CD8-positive, alpha-beta memory T cell (primary cell): ENCODE data around the gene SDK1. TPM values are rescaled to one million over a fixed set of nuclear protein-coding genes. Genes with fewer than 3 reads are reported as not detected.

Experiments used
- CTCF ChIA-PET: fragments of 350-600 bp; sonication (Branson Sonifier 250); formaldehyde crosslinking; loops from one replicate; lab custom pipeline; 2021; ENCODE audit warnings: antibody characterized with exemption; lab: Charles Lee
- POLR2A ChIA-PET: fragments of 350-600 bp; sonication (Branson Sonifier 250); formaldehyde crosslinking; loops from one replicate; lab custom pipeline; 2021; ENCODE audit warnings: antibody characterized with exemption; lab: Charles Lee
- DNase-seq, 5 donors: peaks; one replicate each; pipeline versions ENCODE4 v3.0.0 to v3.0.0-alpha.2; 2020 to 2022; ENCODE audit warnings: mixed read lengths in 1 of 5
- H3K27ac ChIP-seq: one replicate; pipeline ENCODE4 v1.7.0; 2013; ENCODE audit warnings: low read depth, mild to moderate bottlenecking, low read length, moderate library complexity
- H3K27me3 ChIP-seq: 2 replicates; pipeline ENCODE4 v1.7.0; 2013; ENCODE audit warnings: low read length, mild to moderate bottlenecking; ENCODE audit not compliant: insufficient read depth, poor library complexity, severe bottlenecking
- H3K36me3 ChIP-seq: 2 replicates; pipeline ENCODE4 v1.7.0; 2013; ENCODE audit warnings: mild to moderate bottlenecking, low read length, moderate library complexity; ENCODE audit not compliant: insufficient read depth
- H3K4me1 ChIP-seq: 2 replicates; pipeline ENCODE4 v1.7.0; 2013; ENCODE audit warnings: mild to moderate bottlenecking, low read length, moderate library complexity; ENCODE audit not compliant: insufficient read depth
- H3K4me3 ChIP-seq: 2 replicates; pipeline ENCODE4 v1.7.0; 2013; ENCODE audit warnings: mild to moderate bottlenecking, low read length
- H3K9me3 ChIP-seq: 2 replicates; pipeline ENCODE4 v1.7.0; 2013; ENCODE audit warnings: mild to moderate bottlenecking, low read length
- H3K27ac Mint-ChIP-seq, 8 donors: one replicate each; pipeline ENCODE4 v1.8.0; 2020 to 2021; ENCODE audit warnings: mixed read lengths in 8 of 8, mild to moderate bottlenecking in 6 of 8, inconsistent platforms in 3 of 8, moderate library complexity in 3 of 8
- H3K27me3 Mint-ChIP-seq, 2 donors: one replicate each; pipeline ENCODE4 v1.8.0; 2020 to 2021; ENCODE audit warnings: mixed read lengths in 2 of 2, mild to moderate bottlenecking in 1 of 2, moderate library complexity in 1 of 2
- H3K36me3 Mint-ChIP-seq, 3 donors: one replicate each; pipeline ENCODE4 v1.8.0; 2020 to 2021; ENCODE audit warnings: mixed read lengths in 3 of 3, inconsistent platforms in 1 of 3, mild to moderate bottlenecking in 1 of 3
- H3K4me1 Mint-ChIP-seq, 3 donors: one replicate each; pipeline ENCODE4 v1.8.0; 2020 to 2021; ENCODE audit warnings: mixed read lengths in 3 of 3, inconsistent platforms in 1 of 3, mild to moderate bottlenecking in 1 of 3
- H3K4me3 Mint-ChIP-seq, 7 donors: one replicate each; pipeline ENCODE4 v1.8.0; 2020 to 2021; ENCODE audit warnings: mixed read lengths in 7 of 7, mild to moderate bottlenecking in 6 of 7, moderate library complexity in 4 of 7, inconsistent platforms in 2 of 7
- H3K9me3 Mint-ChIP-seq, 5 donors: one replicate each; pipeline ENCODE4 v1.8.0; 2020 to 2022; ENCODE audit warnings: mixed read lengths in 5 of 5, mild to moderate bottlenecking in 3 of 5, moderate library complexity in 2 of 5, inconsistent platforms in 1 of 5
- polyA plus RNA-seq: library from polyadenylated mRNA; unstranded; fragments of 300-500 nt; fragmentation: Illumina TruSeq; gene quantifications from one replicate; pipeline ENCODE4 v1.2.3, GENCODE V29; 2021
- total RNA-seq, 2 experiments: library from RNA; stranded (reverse); gene quantifications; one replicate each; pipeline ENCODE4 v1.2.3, GENCODE V29; 2021

The SDK1 gene
- total and polyA plus RNA-seq, 3 experiments from 2014 or later = 0.04 TPM; not detected in 1

DNA sequence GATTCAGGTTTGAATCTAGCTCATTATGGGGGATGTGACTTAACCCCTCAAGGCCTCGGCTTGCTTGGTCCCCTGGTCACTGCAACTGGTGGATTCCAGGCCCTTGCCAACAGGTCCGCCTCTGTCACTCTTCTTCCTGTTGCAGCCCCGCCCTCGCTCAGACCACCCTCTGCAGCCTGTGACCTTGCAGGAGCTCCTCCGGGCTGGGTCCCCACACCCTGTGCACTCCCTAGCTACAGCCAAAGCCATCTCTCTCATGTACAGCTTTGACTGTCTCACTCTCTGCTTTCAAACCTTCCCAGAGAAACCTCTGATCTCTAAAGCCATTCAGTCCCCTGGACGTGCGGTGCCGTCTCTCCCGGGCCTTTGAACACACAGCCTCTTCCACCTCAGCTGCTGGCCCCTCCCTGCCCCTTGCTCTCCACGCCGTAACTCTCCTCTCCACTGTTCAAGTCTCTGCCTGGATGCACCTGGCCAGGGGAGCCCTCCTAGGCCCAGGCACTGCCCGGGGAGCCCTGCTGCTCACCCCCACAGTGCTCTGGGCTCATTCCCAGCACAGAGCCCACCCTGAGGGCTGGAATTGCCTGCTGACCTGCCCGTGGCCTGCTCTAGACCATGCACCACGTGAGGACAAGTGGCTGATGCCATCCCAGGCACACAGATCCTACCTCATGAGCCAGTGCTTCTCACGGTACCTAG is 895.2 kb downstream of the SDK1 start:
- H3K4me3 Mint-ChIP-seq = no peak overlapping the region
- H3K36me3 ChIP-seq = no peaks in the 10 kb centered on the region
- CTCF ChIA-PET = no interaction called here

DNA sequence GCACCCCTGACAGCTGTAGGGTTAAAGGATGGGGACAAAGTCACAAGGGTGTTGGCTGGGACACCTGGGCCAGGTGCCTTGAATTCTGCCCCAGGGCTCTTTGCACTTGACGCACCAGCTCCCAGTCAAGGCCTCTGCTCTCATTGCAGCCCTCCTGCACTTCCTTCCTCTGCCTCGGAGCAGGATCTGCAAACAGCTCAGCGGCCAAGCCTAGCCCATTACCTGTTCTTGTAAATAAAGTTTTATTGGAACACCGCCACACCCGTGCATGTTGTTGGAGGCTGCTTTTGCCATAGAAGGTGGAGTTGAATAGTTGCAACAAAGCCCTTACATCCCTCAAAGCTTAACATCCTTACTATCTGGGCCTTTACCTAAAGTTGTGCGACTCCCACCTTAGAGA is 897.2 kb downstream of the SDK1 start:
- H3K9me3 Mint-ChIP-seq = no peaks in the 10 kb centered on the region
- no peaks in the 10 kb centered on the region for H3K27me3 ChIP-seq
- H3K4me3 Mint-ChIP-seq = no peak overlapping the region
- no peaks in the 10 kb centered on the region for H3K4me1 ChIP-seq
- no peak overlapping the region for H3K27ac Mint-ChIP-seq
- H3K4me1 Mint-ChIP-seq = no peaks in the 10 kb centered on the region
- ChIA-PET POLR2A (no interaction called here), CTCF (no interaction called here)
- H3K4me3 ChIP-seq = no peak overlapping the region
- no peaks in the 10 kb centered on the region for H3K36me3 Mint-ChIP-seq
- no peak for DNase-seq
- no peak overlapping the region for H3K27ac ChIP-seq
- H3K36me3 ChIP-seq = no peaks in the 10 kb centered on the region
- H3K9me3 ChIP-seq = no peaks in the 10 kb centered on the region
- peaks cover 0 to 4% of the 10 kb centered on the region in 2 donors for H3K27me3 Mint-ChIP-seq

More for the DNA sequence above, 895.2 kb downstream of the SDK1 start:
- Histone ChIP-seq H3K4me1 (no peaks in the 10 kb centered on the region), H3K9me3 (no peaks in the 10 kb centered on the region), H3K27me3 (no peaks in the 10 kb centered on the region), H3K4me3 (no peak overlapping the region), H3K27ac (no peak overlapping the region)
- POLR2A ChIA-PET = no interaction called here
- peak in 1 of 5 donors; percentile 18 for DNase-seq
- Mint-ChIP-seq H3K9me3 (no peaks in the 10 kb centered on the region), H3K4me1 (no peaks in the 10 kb centered on the region), H3K27ac (no peak overlapping the region), H3K36me3 (no peaks in the 10 kb centered on the region), H3K27me3 (peaks cover 0 to 4% of the 10 kb centered on the region in 2 donors)

DNA sequence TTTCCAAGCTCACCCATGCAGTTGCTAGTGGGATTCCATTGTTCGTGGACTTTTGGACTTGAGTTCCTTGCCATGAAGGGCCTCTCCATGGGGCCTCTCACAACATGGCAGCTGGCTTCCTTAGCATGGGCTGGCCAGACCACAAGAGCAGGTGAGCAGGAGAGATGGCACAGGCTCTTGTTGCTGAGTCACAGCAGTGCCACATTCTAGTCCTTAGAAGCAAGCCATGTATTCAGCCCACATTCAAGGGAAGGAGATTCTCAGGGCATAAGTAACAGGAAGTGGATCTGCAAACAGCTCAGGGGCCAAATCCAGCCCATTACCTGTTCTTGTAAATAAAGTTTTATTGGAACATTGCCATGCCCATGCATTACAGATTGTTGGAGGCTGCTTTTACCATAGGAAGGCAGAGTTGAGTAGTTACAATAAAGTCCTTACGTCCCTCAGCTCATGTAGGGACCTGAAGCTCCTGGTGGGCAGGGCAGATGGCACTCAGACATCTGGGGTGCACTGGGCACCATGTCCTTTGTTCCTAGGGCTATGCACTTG is 899.6 kb downstream of the SDK1 start:
- no peaks in the 10 kb centered on the region for H3K9me3 Mint-ChIP-seq
- no peak overlapping the region for H3K4me3 ChIP-seq
- H3K9me3 ChIP-seq = no peaks in the 10 kb centered on the region
- H3K36me3 Mint-ChIP-seq = no peaks in the 10 kb centered on the region
- no peak overlapping the region for H3K27ac ChIP-seq
- H3K27me3 ChIP-seq = no peaks in the 10 kb centered on the region
- no peaks in the 10 kb centered on the region for H3K4me1 Mint-ChIP-seq
- no peak overlapping the region for H3K27ac Mint-ChIP-seq
- H3K4me1 ChIP-seq = no peaks in the 10 kb centered on the region
- DNase-seq = no peak
- ChIA-PET POLR2A (no interaction called here), CTCF (no interaction called here)
- H3K4me3 Mint-ChIP-seq = no peak overlapping the region
- peaks cover 0 to 4% of the 10 kb centered on the region in 2 donors for H3K27me3 Mint-ChIP-seq
- H3K36me3 ChIP-seq = no peaks in the 10 kb centered on the region

DNA sequence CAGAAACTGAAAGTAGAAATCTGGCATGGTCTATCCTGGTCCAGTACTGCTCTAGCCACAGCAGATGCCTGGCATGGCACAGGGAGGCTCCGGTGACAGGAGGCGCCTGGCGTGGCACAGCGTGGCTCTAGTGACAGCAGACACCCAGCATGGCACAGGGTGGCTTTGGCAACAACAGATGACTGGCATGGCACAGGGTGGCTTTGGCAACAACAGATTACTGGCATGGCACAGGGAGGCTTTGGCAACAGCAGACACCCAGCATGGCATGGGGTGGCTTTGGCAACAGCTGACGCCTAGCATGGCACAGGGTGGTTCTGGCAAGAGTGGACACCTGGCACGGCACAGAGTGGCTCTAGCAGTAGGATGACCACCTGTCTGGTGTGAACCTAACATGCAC is 900.5 kb downstream of the SDK1 start:
- POLR2A ChIA-PET = no interaction called here
- Histone ChIP-seq H3K27me3 (no peaks in the 10 kb centered on the region), H3K27ac (no peak overlapping the region), H3K4me3 (no peak overlapping the region), H3K4me1 (no peaks in the 10 kb centered on the region), H3K36me3 (no peaks in the 10 kb centered on the region), H3K9me3 (no peaks in the 10 kb centered on the region)
- Mint-ChIP-seq H3K4me1 (no peaks in the 10 kb centered on the region), H3K27ac (no peak overlapping the region), H3K27me3 (peaks cover 0 to 2% of the 10 kb centered on the region in 2 donors), H3K9me3 (no peaks in the 10 kb centered on the region), H3K4me3 (no peak overlapping the region), H3K36me3 (no peaks in the 10 kb centered on the region)
- no peak for DNase-seq
- CTCF ChIA-PET = no interaction called here

DNA sequence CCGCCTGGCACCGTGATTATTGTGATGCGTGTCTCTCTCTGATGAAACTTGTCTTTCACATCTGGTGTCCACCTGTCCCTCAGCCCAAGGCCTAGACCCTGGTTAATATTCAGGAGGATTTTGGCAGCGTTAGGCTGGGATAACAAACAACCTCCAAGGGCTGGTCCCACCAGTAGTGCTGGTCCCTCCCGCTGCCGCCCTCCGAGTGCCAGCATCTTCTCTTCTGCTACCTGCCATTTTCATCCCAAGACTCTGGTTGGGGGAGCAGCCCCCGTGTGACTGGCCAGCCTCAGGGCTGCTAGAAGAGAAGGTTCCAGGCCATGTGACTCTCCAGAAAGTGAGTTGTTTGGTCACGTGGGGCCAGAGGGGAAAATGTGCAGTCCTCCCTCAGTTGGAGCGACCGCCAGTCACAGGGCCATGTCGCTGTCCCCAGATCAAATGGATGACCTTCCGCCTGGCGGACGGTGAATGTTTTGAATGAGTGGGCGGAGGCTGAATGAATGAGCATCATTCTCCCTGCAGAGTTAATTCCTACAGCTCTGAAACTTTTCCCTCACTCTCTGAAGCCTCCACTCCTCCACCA is 901.2 kb downstream of the SDK1 start:
- no peak for DNase-seq
- POLR2A ChIA-PET = no interaction called here
- H3K27ac ChIP-seq = no peak overlapping the region
- no peak overlapping the region for H3K27ac Mint-ChIP-seq
- H3K9me3 Mint-ChIP-seq = no peaks in the 10 kb centered on the region
- no peaks in the 10 kb centered on the region for H3K4me1 Mint-ChIP-seq
- CTCF ChIA-PET = no interaction called here
- H3K4me3 Mint-ChIP-seq = no peak overlapping the region
- no peaks in the 10 kb centered on the region for H3K4me1 ChIP-seq
- no peaks in the 10 kb centered on the region for H3K36me3 Mint-ChIP-seq
- no peaks in the 10 kb centered on the region for H3K9me3 ChIP-seq
- no peak overlapping the region for H3K4me3 ChIP-seq
- H3K27me3 ChIP-seq = no peaks in the 10 kb centered on the region
- no peaks in the 10 kb centered on the region for H3K36me3 ChIP-seq
- peaks cover 0 to 2% of the 10 kb centered on the region in 2 donors for H3K27me3 Mint-ChIP-seq

DNA sequence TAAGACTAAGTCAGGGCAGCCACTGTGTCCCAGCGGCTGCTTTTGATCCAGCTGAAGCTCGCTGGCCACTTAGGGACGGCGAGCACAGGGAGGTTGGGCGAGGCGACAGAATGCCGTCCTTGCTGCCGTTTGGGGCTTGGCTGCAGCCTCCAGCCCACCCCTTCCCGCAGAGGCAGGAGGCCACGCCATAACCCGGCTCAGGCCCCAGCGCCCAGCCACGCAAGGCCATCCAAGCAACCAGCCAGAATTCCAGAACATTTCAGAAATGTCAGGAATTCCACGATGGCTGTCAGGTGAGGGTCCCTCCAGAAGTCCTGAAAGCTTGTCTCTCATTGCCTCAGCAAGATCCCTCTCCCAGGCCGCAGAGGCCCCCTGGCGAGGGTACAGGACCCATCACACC is 901.9 kb downstream of the SDK1 start:
- Histone ChIP-seq H3K4me1 (no peaks in the 10 kb centered on the region), H3K9me3 (no peaks in the 10 kb centered on the region), H3K4me3 (no peak overlapping the region), H3K27me3 (no peaks in the 10 kb centered on the region), H3K36me3 (no peaks in the 10 kb centered on the region), H3K27ac (no peak overlapping the region)
- H3K27me3 Mint-ChIP-seq = peaks cover 0 to 2% of the 10 kb centered on the region in 2 donors
- no peaks in the 10 kb centered on the region for H3K4me1 Mint-ChIP-seq
- H3K27ac Mint-ChIP-seq = no peak overlapping the region
- POLR2A ChIA-PET = no interaction called here
- DNase-seq = no peak
- H3K36me3 Mint-ChIP-seq = no peaks in the 10 kb centered on the region
- H3K9me3 Mint-ChIP-seq = no peaks in the 10 kb centered on the region
- CTCF ChIA-PET = interaction anchor here (1.1 kb wide), 1 partner anchor 10 kb away, joined by 3 read pairs; no protein-coding TSS in a partner anchor
- no peak overlapping the region for H3K4me3 Mint-ChIP-seq

DNA sequence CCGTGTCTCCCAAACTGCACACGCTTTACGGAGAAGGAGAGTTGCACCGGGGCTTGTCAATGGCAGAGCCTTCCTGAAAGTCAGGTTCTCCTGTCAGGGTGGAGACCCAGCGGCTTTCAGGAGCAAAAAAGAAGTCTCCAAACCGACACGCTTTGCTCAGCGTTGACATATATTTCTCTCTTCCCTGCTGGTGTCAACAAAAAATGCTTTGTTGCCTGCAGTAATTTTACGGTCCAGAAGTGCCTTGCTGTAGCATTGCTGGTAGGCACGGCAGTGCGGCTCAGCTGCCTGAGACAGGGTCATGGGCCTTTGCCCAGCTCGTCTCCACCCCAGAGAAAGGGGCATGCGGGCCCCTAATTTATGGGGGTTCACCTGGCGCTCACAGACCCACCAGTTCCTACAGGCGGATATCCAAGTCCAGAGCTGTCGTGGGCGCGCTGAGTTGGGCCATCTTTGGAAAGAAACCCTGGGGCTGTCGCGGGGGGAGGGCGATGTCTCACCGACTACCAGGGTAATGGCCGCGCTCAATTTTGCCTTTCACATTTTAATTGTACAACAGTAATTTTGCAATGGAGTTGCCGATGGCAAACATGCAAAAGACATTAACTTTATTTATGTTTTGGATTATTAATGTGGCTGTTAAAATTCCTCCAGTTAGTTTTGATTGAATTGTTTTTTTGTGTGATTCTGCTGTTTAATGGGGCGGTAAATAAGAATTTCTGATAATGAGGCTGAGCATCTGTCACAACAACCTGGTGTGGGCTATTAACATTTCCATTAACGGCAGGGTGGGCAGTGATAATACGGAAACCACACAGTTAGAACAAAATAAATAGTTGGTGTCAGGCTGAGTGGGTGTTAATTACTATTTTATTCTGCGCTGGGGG is 902.8 kb downstream of the SDK1 start:
- peaks cover 0 to 1% of the 10 kb centered on the region in 2 donors for H3K27me3 Mint-ChIP-seq
- H3K27ac Mint-ChIP-seq = no peak overlapping the region
- ChIA-PET POLR2A (no interaction called here), CTCF (interaction anchor here (1.1 kb wide), 1 partner anchor 9 kb away, joined by 3 read pairs; no protein-coding TSS in a partner anchor)
- Histone ChIP-seq H3K9me3 (no peaks in the 10 kb centered on the region), H3K27me3 (no peaks in the 10 kb centered on the region), H3K4me1 (no peaks in the 10 kb centered on the region), H3K27ac (no peak overlapping the region), H3K36me3 (no peaks in the 10 kb centered on the region), H3K4me3 (no peak overlapping the region)
- H3K4me3 Mint-ChIP-seq = no peak overlapping the region
- peak in 1 of 5 donors; percentile 38 for DNase-seq
- H3K36me3 Mint-ChIP-seq = no peaks in the 10 kb centered on the region
- no peaks in the 10 kb centered on the region for H3K4me1 Mint-ChIP-seq
- H3K9me3 Mint-ChIP-seq = no peaks in the 10 kb centered on the region
